HG03060 (cell line): Measurements from ENCODE around the gene SETD1A.

Experiments
- ATAC-seq: cut with Tn5 transposase; IDR thresholded peaks from one replicate; pipeline ENCODE4 v1.9.1; 2021; ENCODE audit warnings: low read depth, moderate number of reproducible peaks; ENCODE audit not compliant: unreplicated experiment

SETD1A gene

DNA sequence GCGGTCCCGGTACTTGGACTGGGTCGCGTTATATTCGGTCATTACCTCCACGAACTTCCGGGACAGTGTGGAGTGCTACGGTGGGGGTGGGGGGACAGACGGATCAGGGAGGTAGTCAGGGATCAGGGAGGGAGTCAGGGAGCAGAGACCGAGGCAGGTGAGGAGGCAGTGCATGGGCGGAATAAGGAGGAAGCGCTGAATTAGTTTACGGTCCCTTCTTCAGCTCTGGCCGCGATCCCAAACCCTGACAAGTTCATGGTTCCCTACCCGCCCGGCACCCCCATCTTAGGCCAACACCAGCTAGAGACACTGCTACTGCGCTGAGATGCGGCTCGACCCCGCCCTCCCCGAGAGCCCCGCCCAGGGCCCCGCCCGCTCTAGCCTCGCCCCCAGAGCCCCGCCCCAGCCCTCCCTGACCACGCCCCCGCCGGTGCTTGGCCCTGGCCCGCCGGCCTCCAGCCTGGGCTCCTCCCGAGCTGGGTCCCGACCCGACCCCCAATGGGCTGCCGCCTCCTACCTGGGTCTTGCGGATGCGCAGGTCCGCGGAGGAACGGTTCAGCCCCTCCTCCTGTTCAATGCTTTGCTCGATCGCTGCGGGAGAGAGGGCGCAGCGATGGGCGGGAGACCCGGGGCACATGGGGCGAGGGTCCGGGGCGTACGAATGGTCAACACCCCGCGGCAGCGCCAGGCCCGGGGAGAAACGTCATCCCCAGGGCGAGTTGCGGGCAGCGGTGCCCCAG is 39.6 kb downstream of the SETD1A start:
- no peak for ATAC-seq

DNA sequence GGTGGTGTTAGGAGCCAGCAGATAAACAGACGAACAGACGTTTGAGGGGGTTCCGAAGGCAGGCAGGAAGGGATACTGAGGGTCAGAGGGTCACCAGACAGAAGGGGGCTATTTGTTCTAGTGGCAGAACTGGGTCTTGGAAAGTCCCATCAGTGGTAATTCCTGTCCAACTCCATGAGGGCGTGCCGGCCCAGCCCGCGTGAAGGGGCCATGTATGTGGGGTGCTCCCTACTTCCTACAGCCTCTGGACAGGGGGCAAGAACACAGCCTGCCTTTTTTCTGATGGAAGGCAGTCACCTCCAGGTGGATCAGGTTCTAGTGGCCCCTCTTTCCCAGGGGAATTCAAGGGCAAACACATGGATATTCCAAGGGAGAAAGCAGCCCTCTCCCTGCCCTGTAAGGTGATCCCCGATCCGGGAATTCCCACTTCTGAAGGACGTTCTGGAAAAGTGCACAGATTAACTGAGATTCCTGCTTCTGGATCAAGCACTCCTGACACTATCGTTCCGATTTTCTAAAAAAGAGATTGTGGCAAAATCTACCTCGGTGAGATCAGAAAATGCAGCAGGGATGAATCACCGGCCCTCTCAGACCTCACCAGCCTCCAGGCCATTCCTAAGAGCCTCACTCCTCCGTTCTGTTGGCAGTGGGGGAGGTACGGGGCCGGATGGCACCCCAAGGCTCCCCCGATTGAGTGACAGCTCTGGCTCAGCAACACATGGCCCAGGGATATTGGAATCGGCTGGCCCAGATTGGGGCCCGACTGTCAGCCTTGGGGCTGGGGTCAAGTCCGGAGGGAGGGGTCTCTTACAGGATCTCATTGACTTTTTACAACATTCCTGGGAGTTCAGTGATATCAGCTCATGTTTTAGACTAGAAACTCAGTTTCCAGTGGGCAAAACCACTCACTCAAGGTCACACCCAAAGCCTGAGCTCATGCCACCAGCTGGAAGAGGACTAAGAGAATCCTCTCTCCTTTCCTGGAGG is 40.5 kb downstream of the SETD1A start:
- ATAC-seq: no peak

DNA sequence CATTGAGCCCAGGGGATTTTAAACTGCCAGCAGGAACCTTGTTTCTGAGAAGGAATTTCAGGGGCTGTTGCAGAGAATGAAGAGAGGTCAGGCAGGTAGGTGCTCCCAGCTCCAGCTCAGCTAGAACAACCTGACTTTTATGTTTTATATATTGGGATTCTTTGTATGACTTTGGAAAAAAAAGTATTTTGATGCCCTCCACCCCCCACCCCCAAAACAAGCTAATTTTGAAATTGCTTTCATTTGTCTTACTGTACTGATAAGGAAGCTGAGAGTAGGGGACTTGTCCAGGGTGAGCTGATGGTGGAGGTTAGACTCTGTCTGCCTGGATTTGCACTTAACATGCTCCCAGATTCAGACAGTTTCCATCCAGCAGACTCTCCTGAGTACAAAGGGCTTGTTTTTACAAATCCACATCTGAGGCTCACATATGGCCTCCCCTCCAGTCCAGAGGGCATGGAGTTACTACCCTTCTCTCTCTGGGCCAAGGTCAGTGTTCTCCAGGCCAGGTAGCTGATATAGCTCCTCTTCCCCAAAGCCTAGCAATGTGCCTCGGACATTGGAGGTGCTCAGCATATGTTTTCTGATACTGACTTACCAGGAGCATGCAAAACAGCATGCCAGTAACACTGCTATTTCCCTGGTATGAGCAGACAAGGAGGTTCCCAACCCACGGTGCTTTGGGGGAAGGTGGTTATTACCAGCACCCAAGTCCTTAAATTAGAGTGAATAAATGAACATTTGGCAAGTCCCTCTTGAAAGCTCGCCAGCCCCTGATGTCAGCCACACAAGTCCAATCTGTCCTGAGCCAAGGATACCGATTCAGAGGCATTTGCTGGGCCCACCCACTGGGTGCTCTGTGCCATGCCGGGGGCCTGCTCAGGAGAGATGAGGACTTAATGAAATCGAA is 41.6 kb downstream of the SETD1A start:
- ATAC-seq: no peak

DNA sequence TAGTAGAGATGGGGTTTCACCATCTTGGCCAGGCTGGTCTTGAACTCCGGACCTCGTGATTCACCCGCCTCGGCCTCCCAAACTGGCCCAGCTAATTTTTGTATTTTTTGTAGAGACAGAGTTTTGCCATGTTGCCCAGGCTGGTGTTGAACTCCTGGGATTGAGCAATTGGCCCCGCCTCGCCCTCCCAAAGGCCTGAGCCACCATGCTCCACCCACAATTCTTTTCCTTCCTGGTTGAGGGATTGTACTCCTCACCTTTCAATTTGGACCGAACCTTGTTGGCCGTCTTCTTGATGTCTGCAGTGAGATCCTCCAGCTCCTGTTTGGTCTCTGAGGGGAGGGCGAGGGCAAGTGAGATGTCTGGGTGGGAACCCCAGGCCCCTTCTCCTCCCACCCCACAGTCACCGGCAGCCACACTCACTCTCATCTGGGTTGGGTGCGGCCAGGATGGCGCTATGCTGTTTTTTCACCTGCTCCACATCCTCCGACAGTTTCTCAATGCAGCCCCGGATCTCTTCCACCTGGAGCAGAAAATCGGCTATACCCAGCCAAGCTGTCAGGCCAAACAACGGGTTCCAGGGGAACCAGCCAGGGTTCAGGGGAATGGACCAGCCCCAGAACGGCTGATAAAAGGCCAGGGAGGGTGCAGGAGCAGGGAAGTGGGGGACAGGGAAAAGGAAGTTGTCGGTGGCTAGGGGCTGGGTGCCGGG is 43.3 kb downstream of the SETD1A start:
- ATAC-seq: no peak

DNA sequence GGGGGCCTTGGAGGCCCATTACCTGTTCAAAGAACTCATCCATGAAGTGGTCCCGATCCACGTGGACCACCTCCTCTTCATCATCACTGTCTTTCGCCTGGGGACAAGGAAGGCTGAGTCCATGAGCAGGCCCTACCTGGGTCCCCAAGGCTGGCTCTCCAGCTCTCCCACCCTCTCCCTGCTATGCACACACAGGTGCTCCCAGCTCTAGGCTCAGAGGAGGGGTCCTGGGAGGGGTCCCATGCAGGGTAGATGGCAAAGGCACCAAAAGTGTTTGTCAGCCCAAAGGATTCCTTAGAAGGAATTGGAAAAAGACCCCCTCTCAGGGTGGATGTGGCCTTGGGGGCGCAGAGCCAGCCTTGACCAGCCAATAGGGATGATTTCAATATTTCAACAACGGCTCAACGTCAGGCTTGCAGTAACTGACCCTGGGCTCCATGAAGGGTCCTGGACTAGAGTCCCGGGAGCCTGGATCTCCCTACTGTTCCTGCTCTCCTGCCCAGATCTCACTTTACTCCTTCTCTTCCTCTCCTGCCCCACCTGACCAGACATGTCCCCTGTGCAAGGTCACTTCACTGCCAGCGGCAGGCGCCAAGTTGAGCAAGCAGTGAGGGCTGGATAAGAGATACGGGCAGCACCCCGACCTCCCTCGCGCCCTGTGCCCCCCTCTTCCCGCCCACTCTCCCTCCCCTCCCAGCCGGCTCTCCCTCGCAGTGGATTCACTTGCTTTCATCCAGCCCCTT is 44.1 kb downstream of the SETD1A start:
- no peak for ATAC-seq

DNA sequence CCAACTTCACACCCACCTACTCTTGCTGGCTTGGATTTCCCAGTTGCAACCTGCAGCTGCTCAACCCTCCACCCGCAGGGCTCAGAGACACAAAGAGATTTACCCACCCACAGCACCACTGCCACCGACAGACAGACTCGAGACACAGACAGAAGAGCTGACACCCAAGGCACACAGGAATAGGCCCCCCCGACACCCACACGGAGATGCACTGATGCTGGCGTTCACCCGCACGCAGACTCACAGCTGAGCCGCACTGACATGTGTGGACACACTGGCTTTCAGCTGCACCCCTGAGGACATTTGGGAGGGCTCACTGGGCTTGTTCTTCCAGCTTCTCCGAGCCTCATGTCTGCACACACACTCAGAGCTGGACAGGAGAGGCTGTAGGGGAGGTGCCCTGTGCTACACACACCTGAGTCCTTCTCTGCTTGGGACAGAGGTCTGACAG is 44.7 kb downstream of the SETD1A start:
- ATAC-seq: no peak

DNA sequence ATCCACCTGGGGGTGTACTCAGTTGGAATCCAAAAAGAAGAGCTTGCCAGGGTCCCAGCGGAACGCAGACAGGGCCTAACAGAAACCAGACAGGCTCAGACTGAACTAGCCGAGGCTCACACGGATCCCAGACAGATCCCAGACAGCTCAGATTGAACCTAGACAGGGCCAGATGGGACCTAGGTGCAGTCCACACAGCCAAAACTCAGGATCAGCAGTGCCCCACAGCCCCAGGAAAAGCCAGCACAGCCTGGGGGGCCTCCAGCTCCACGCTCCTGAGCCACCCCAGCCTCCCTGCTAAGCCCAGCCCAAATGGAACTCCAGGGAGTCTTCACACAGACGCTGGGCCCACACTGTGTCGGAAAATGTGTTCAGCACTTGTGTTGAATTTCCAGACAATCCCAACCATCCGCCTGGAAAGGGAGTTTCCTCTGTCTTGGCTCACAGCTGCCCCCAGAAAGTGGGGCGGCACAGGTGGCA is 45.3 kb downstream of the SETD1A start:
- ATAC-seq: no peak

DNA sequence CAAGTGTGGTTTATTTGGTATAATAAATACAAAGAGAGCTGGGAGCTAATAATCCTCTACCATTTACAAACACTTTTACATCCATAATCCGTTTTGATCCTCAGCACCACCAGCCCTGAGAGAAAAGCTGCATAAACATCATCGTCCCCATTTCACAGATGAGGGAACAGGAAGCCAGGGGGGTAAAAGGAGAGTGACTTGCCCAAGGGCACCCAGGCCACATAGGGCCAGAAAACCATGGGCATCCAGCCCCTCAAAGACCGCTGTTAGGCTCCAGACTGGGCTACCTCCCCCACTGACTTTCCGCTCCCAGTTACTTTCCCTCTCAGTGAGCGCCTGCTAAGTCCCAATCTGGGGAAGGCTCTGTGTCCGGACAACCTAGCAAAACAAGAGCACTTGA is 46.2 kb downstream of the SETD1A start:
- ATAC-seq: no peak

DNA sequence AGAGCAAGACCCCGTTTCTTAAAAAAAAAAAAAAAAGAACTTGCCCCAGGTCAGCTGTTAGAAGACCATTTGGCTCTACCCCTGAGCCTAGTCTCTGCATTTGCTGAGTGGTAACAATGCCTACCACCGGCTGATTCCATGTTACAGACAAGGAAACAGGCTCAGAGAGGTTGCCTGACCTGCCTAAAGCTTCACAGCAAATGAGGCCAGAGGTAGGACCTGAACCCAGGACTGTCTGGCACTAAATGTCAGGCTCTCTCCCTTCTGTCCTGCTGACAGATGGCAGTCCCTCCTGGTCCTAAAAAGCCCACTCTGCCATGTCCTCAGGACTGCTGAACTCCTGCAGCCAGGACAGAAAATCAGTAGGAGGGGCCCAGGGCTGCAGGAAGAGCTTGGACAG is 47.1 kb downstream of the SETD1A start:
- no peak for ATAC-seq

DNA sequence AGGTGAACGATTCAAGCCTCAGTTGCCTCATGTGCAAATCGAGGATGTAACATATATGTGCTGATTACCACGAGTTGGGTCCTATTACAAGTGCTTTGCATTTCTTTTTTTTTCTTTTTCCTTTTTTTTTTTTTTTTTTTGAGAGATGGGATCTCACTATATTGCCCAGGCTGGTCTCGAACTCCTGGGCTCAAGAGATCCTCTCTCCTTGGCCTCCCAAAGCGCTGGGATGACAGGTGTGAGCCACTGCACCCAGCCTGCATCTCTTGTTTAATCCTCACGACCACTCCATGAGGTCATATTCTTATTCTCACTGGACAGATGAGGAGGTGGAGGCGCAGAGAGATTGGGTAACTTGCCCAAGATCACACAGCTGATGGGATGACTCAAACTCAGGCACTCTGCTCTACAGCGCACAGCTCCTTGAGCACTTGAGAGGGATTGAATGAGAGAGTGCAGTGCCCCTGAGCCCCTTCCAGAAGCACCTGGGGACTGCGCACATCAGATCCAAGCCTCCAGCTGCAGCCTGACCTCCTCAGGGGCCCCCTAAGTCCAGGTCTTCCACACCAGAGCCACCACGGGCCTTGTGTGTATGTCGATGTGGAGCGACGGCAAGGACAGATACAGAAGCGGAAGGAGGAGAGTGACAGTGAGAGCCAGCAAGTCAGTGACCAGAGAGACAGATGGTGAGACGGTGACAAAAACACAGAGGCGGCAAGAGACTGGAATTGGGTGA is 48.0 kb downstream of the SETD1A start:
- ATAC-seq: no peak

DNA sequence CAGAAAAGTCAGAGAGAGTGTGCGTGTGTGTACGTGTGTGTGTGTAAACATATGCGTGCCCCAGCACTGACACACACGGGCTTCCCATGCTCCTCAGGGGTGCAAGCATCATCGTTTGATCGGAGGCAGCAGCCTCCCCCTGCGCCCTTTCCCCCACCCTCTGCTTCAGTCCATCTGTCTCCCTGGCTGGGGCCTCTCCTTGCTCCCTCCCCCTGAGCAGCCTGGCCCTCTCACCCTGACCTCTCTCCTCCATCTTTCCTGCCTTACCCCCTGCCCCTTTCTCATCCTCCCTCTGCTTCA is 48.5 kb downstream of the SETD1A start:
- no peak for ATAC-seq

DNA sequence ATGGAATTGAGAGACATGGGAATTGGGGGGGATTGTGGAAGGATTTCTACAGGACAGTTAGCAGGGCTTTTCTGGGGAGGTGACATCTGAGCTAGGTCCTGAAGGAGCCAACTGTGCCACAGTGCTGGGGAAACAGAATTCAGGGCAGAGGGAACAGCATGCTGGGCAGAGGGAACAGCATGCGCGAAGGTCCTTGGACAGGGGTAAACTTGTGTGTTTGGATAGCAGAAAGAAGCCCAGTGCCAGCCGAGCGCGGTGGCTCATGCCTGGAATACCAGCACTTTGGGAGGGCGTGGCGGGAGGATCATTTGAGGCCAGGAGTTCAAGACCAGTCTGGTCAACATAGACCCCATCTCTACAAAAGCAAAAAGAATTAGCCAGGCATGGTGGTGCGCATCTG is 49.0 kb downstream of the SETD1A start:
- ATAC-seq: no peak

DNA sequence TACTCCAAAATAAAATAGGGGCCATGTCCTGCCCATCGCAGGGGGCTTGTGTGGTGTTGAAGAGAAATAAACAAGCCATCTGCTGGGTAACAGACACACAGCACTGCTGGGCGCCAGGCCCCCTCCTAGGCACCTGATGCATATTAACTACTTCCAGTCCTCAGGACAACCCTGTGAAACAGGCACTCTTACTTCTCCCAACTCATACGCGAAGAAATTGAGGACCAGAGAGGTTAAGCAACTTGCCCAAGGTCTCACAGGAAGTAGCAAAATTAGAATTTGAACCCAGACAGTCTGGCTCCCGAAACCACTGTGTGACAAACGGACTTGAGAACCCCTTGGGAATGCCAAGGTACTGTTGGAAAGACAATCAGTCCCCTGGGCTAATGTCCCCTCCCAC is 50.1 kb downstream of the SETD1A start:
- ATAC-seq: no peak

DNA sequence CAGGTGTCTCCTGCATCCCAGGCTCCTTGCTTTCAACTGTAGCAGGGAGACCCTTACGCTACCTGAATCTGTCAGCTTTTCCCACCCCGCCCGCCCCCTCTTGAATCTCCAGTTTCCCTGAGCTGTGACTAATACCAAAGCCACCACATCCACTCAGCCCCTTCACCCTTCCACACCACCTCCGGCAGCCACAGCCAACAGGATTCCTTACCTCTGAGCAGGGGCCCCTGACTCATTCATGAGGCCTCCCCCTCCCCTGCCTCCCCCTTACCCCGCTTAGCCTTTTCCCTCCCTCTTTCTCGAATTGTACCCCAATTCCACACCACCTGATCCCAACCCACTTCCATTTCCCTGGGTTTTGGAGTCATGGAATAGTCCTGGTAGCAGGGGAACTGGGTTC is 50.6 kb downstream of the SETD1A start:
- no peak for ATAC-seq

DNA sequence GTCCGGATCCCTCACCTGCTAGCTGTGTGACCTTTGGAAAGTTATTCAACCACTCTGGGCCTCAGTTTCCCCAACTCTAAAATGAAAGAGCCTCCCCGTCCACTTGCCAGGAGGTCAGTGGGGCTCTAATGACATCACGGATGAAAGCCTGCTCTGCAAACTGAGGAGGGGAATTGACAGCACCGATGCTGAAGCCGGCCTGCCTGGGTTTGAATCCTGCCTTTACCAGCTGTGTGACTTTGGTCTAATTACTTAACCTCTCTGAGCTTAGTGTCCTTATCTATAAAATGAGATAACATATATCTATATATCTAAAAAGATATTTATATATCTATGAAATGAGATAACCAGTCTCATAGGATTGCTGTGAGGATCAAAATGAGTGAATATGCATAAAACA is 51.0 kb downstream of the SETD1A start:
- ATAC-seq: no peak

DNA sequence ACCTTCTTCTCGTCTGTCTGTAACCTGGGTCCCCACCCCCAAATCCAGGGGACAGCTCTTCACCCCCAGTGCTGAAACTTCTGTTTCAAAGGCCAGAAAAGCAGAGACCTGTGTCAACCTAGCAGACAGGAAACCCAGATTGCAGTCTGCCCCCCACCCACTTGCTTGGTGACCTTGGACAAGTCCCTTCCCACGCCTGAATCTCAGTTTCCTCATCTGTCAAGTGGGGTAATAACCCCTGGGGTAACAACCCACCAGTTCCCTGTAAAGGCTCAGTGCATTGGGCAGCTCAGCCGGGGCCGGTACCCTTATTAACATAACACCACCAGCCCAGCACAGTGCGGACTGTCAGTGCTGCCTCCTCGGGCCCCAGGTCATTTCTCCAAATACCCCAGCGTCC is 51.6 kb downstream of the SETD1A start:
- no peak for ATAC-seq

DNA sequence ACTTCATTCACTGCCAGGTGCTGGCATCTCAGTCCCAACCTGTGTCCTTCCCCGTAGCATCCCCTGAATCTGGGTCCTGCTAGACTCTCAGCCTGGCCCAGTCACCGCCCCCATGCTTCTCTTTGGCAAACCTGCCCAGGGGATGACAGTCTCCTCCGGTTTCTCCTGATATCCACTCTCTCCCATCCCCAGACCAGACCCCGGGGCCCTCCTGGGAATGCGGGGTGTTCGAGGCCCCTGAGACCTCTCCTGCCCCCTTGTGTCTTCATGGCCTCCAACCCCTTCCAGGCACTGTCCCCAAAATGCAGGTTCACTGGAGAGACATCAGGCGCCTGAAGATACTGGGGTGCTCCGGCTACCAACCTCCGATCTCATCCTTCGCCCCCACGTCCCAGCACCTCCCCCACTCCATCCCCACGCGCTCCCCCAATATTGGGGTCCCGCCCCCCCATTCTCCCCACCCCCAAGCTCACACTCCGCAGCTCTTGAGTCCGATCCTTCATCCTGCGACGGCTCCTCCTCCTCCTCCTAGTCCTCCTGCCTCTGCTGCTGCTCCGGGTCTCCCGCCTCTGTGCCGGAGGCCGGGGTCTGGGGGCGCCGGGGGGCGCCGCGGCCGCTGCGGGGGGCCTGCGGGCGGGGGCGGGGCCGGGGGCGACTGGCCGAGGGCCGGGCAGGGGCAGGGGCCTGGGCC is 52.5 kb downstream of the SETD1A start:
- no peak for ATAC-seq
